SK-N-MC (cell line): ENCODE results near the gene MT1B.
"Not testable (repeated sequence)": the region's sequence is repeated elsewhere in the genome, so short reads cannot be mapped to it uniquely, and the experiment has no call there.

Source experiments
- EZH2 ChIP-seq: fragments of 200-600 bp; sonication (generic); IDR thresholded peaks from one replicate; pipeline ENCODE4 v1.6.1; 2017; ENCODE audit warnings: antibody characterized with exemption
- POLR2AphosphoS5 ChIP-seq: IDR thresholded peaks from 2 replicates; pipeline ENCODE4 v1.6.1; 2012; ENCODE audit warnings: mild to moderate bottlenecking, low read depth, low read length, borderline replicate concordance

GRCh38 chr16:56674570-56674969, 22.9 kb downstream of the MT1B start:
- not testable (repeated sequence) for TF ChIP-seq EZH2, POLR2AphosphoS5
